Peyer's patch (tissue), 4 donors: ENCODE measurements around the gene USP30.

Experiments
- POLR2A ChIP-seq, 2 donors: fragments of 450-650 bp; IDR thresholded peaks; one replicate each; pipeline ENCODE4 v1.5.1; 2017; ENCODE audit warnings: antibody characterized with exemption in 2 of 2, mild to moderate bottlenecking in 2 of 2, moderate library complexity in 2 of 2
- TF ChIP-seq, protein P1 (sequence below), 6 experiments: fragments of 450-650 bp in 4 of 6; fragments of 200-600 bp in 2 of 6; sonication (generic) in 1 of 6; IDR thresholded peaks; one replicate each; pipeline ENCODE4 v1.5.1; 2017 to 2019; ENCODE audit warnings: antibody characterized with exemption in 6 of 6, mild to moderate bottlenecking in 3 of 6, moderate library complexity in 1 of 6

DNA sequence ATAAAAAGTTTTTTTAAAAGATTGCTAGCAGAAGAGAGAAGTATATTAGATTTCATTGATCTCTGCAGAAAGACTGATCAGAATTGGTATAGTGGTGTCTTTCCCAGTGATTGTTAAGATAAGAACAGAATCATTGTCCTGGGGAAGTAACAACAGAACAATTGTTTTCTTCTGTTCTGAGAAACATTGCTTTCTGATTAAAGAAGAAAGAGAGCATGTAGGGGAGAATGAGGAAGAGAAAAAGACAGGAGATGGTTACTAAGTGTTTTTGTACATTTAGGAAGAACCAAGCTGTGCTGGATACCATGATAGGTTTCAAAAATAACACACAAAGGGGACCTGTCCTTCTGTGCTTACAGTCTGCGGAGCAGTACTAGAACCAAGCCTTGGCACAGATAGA lies 5.0 kb downstream of the USP30 start:
- no peak for TF ChIP-seq POLR2A (IDR thresholded peaks at IDR 0.05)
- TF ChIP-seq, protein P1, sequence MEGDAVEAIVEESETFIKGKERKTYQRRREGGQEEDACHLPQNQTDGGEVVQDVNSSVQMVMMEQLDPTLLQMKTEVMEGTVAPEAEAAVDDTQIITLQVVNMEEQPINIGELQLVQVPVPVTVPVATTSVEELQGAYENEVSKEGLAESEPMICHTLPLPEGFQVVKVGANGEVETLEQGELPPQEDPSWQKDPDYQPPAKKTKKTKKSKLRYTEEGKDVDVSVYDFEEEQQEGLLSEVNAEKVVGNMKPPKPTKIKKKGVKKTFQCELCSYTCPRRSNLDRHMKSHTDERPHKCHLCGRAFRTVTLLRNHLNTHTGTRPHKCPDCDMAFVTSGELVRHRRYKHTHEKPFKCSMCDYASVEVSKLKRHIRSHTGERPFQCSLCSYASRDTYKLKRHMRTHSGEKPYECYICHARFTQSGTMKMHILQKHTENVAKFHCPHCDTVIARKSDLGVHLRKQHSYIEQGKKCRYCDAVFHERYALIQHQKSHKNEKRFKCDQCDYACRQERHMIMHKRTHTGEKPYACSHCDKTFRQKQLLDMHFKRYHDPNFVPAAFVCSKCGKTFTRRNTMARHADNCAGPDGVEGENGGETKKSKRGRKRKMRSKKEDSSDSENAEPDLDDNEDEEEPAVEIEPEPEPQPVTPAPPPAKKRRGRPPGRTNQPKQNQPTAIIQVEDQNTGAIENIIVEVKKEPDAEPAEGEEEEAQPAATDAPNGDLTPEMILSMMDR (IDR thresholded peaks at IDR 0.05) = no peak
